Measurements from ENCODE around the gene TNXB.
"Not testable (repeated sequence)": the region's sequence is repeated elsewhere in the genome, so short reads cannot be mapped to it uniquely, and the experiment has no call there.

TNXB gene

DNA sequence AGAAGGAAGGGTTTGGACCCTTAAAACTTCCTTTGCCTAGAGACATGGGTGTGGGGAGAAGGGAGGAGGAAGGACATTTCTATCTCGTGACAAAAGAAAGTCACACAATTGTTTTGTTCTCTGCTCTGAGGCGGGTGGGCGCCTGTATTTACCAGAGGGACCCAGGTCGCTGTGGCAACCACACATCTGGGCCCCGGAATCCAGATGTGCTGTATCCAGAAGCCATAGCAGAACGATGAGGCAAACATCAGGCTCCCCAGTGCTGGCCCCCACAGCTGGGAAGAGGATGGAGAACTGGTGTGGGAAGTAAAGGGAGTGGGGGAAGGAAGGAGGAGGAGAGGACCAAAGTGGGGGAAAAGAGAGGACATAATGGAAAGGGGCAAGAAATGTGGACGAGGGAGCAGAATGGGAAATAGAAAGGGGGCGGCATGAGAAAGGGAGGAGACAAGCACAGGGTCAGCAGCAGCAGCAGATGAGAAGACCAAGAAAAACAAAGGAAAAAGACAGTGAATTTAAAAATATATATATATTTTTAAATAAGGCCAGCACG lies 3.4 kb upstream of the TNXB start:
- DNase-seq (ENCODE audit: low spot score) = peak; percentile 90

- DNase-seq (ENCODE audit: low spot score) = no peak
These were observed 2.4 kb upstream of the TNXB start for GRCh38 chr6:32111424-32112066.

- DNase-seq (ENCODE audit: low spot score) = no peak
These were observed 1.5 kb upstream of the TNXB start for GRCh38 chr6:32110632-32111031.

GRCh38 chr6:32109765-32110160 lies 625 bp upstream of the TNXB start:
- DNase-seq (ENCODE audit: low spot score) = no peak

- no peak for DNase-seq (ENCODE audit: low spot score)
These were observed 418 bp downstream of the TNXB start for GRCh38 chr6:32108727-32109113.

- peak; percentile 90 for DNase-seq (ENCODE audit: low spot score)
These were observed 977 bp downstream of the TNXB start for GRCh38 chr6:32108094-32108627.

DNA sequence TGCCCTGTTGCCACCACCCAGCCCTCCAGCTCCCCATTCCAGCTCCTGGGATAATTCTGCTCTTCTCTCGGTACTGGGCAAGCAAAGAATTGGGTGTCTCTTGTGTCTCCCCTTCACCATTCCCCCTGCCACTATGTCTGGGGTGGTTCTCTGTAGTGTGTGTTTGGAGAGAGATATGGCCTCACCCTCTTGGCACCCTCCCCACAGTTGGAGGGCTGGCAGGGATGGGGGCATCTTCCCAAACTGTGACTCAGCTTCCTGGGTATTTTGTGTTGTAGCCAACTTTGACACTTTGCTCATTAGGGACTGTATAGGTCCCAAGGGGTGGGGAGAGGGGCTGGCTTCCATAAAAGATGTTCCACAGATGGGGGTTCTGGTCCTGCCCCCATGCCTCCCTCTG lies 1.7 kb downstream of the TNXB start:
- no peak for DNase-seq (ENCODE audit: low spot score)

DNA sequence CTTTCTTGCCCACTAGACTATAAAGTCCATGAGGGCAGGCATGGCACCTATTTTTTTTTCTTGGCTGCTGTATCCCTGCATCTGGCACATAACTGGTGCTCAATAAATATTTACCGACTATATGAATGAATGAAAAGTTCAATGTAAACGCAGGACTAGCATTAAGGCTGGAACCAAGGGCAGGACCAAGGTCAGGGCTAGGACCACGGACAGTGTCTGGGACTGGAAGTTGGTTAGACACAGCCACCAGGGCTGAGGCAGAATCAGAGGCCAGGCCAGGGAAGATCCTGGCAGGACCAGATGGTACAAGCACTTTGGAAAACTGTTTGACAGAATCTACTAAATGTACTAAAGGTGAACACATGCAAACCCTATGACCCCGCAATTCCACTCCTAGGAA lies 3.7 kb downstream of the TNXB start:
- DNase-seq (ENCODE audit: low spot score) = no peak

- DNase-seq (ENCODE audit: low spot score) = no peak
These were observed 6.9 kb downstream of the TNXB start for GRCh38 chr6:32102255-32102654.

GRCh38 chr6:32100251-32100650 lies 8.9 kb downstream of the TNXB start:
- not testable (repeated sequence) for DNase-seq (ENCODE audit: low spot score)

- DNase-seq (ENCODE audit: low spot score) = no peak
These were observed 11.8 kb downstream of the TNXB start for GRCh38 chr6:32097364-32097763.

GRCh38 chr6:32096394-32097258 lies 12.5 kb downstream of the TNXB start:
- no peak for DNase-seq (ENCODE audit: low spot score)

GRCh38 chr6:32096087-32096393 lies 13.1 kb downstream of the TNXB start:
- no peak for DNase-seq (ENCODE audit: low spot score)

GRCh38 chr6:32095338-32096086 lies 13.6 kb downstream of the TNXB start:
- DNase-seq (ENCODE audit: low spot score) = no peak

GRCh38 chr6:32092760-32093497 lies 16.2 kb downstream of the TNXB start:
- no peak for DNase-seq (ENCODE audit: low spot score)

GRCh38 chr6:32089082-32089828 lies 19.9 kb downstream of the TNXB start:
- no peak for DNase-seq (ENCODE audit: low spot score)

DNA sequence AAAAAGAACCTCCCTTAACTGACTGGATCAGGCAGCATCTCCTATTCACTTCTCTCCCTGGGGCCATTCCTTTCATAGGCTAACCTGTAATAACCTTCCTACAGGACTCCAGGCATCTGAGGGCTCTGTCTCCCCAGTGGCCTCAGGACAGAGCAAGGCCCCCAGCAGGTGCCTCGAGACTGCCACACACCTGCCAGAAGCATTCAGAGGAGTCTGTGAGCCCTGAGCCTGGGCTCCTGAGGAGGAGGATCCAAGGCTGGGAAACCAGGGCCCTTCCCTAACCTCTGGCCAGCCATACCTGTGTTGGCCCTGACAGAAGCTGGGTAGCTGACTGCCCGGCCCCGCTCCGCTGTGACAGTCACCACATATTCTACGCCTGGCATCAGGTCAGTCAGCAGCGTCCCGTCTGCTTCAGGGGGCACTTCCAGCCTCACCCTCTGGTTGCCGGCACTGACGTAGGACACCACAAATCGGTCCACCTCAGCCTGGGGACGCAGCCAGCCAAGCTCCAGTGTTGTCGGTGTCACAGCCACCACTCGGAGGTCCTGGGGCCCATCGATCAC lies 20.6 kb downstream of the TNXB start:
- no peak for DNase-seq (ENCODE audit: low spot score)

DNA sequence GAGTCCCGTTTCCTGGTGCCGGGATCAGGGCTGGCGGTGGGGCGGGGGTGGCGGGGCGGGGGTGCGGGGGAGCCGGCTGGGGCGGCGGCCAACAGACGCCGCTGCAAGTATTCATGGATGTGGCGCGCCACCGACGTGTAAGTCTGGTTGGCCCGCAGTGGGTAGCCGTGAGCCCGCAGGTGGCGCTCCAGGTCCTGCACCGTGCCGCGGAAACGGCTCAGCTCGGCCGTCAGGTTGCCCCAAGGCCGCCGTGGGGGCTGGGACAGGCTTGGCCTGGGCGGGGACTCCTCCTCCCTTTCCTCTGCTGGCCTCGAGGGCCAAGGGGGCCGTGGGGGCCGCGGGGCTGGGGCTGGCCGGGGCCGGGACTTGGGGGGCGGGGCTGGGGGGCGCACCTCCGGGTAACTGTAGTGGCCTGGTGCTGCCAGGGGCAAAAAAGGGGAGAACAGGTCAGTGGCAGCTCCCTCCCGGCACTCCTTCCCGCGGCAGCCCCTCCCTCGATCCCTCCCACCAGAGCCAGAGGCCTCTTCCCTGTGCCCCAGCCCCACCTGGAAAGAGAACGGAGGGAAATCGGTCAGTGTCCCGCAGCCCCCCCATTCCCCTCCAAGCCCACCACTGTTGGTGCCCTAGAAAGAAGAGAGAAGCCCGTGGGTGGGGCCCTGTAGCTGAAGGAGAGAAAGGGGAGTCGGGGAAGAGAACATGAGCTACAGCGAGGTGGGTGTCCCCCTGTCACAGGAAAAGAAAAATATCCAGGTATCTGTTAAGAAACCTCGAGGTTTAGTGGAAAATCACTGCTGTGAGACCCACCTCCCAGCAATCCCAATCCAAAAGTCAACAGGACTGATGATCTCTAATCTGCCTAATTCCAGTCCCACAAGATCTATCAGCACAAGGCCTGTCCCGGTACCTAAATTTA lies 21.3 kb downstream of the TNXB start:
- DNase-seq (ENCODE audit: low spot score) = no peak

All from left forelimb (tissue), 1 donor.